ELF-1 (cell line): ENCODE data around the gene DNAJC28.
A peak's percentile ranks its signal among the peaks of the same experiment; 100 is the strongest.
"Not testable (repeated sequence)": the region's sequence is repeated elsewhere in the genome, so short reads cannot be mapped to it uniquely, and the experiment has no call there.

Experiments used
- DNase-seq: peaks from one replicate; pipeline ENCODE4 v3.0.0-alpha.2; 2016; ENCODE audit warnings: low read depth, low spot score

The DNAJC28 gene

GRCh38 chr21:33491373-33492102 lies at the start of gene DNAJC28:
Gene DNAJC28 (minus strand): TSS chr21:33491716. CDS start chr21:33489393, 2,323 bp downstream.
- DNase-seq, result peak; percentile 96

- DNase-seq, result peak; percentile 63
Measured at GRCh38 chr21:33541105-33541711, 49.7 kb upstream of the DNAJC28 start.

GRCh38 chr21:33540711-33541104 lies 49.2 kb upstream of the DNAJC28 start:
- DNase-seq, result no peak

GRCh38 chr21:33539616-33540015 lies 48.1 kb upstream of the DNAJC28 start:
- DNase-seq, result no peak

- no peak for DNase-seq
Measured at GRCh38 chr21:33537212-33537611, 45.7 kb upstream of the DNAJC28 start.

- DNase-seq, result no peak
Measured at GRCh38 chr21:33531007-33531406, 39.5 kb upstream of the DNAJC28 start.

- DNase-seq, result no peak
Measured at GRCh38 chr21:33522953-33523349, 31.4 kb upstream of the DNAJC28 start.

- no peak for DNase-seq
Measured at GRCh38 chr21:33522297-33522952, 30.9 kb upstream of the DNAJC28 start.

GRCh38 chr21:33518899-33519298 lies 27.4 kb upstream of the DNAJC28 start:
- DNase-seq, result no peak

GRCh38 chr21:33514229-33514628 lies 22.7 kb upstream of the DNAJC28 start:
- DNase-seq, result no peak

GRCh38 chr21:33512481-33512880 lies 21.0 kb upstream of the DNAJC28 start:
- no peak for DNase-seq

GRCh38 chr21:33511639-33512038 lies 20.1 kb upstream of the DNAJC28 start:
- DNase-seq, result no peak

GRCh38 chr21:33510826-33511225 lies 19.3 kb upstream of the DNAJC28 start:
- no peak for DNase-seq

GRCh38 chr21:33507003-33507402 lies 15.5 kb upstream of the DNAJC28 start:
- DNase-seq, result not testable (repeated sequence)

- DNase-seq, result no peak
Measured at GRCh38 chr21:33505833-33506232, 14.3 kb upstream of the DNAJC28 start.

GRCh38 chr21:33496345-33496744 lies 4.8 kb upstream of the DNAJC28 start:
- peak; percentile 10 for DNase-seq

GRCh38 chr21:33495743-33496142 lies 4.2 kb upstream of the DNAJC28 start:
- DNase-seq, result no peak

- DNase-seq, result no peak
Measured at GRCh38 chr21:33493756-33494155, 2.2 kb upstream of the DNAJC28 start.

- no peak for DNase-seq
Measured at GRCh38 chr21:33492571-33492970, 1.1 kb upstream of the DNAJC28 start.

- no peak for DNase-seq
Measured at GRCh38 chr21:33490991-33491372, 534 bp downstream of the DNAJC28 start.

GRCh38 chr21:33488936-33489335 lies 2.6 kb downstream of the DNAJC28 start:
- no peak for DNase-seq

- no peak for DNase-seq
Measured at GRCh38 chr21:33487996-33488395, 3.5 kb downstream of the DNAJC28 start.
